OCI-M1 (cell line): ENCODE measurements around the gene TRABD.

Experiments
- DNase-seq: peaks from one replicate; lab custom pipeline; 2025; lab: John Stamatoyannopoulos, UW

TRABD gene

GRCh38 chr22:50189184-50189848, 3.6 kb downstream of the TRABD start:
- no peak for DNase-seq

GRCh38 chr22:50189849-50190181, 4.1 kb downstream of the TRABD start:
- no peak for DNase-seq

- peak; percentile 92 for DNase-seq
Observed at GRCh38 chr22:50190182-50190940, 4.6 kb downstream of the TRABD start.

- peak; percentile 69 for DNase-seq
Observed at GRCh38 chr22:50190941-50191741, 5.4 kb downstream of the TRABD start.

GRCh38 chr22:50192436-50193204, 6.9 kb downstream of the TRABD start:
- DNase-seq: no peak

- no peak for DNase-seq
Observed at GRCh38 chr22:50193621-50194020, 7.9 kb downstream of the TRABD start.

- no peak for DNase-seq
Observed at GRCh38 chr22:50194037-50194805, 8.5 kb downstream of the TRABD start.

GRCh38 chr22:50196256-50196655, 10.5 kb downstream of the TRABD start:
- no peak for DNase-seq

GRCh38 chr22:50197000-50197800, 11.5 kb downstream of the TRABD start:
- DNase-seq: no peak

- DNase-seq: no peak
Observed at GRCh38 chr22:50197856-50198623, 12.3 kb downstream of the TRABD start.

GRCh38 chr22:50198624-50199017, 12.9 kb downstream of the TRABD start:
- no peak for DNase-seq

- no peak for DNase-seq
Observed at GRCh38 chr22:50199251-50199721, 13.6 kb downstream of the TRABD start.

- DNase-seq: peak; percentile 31
Observed at GRCh38 chr22:50199829-50200460, 14.2 kb downstream of the TRABD start.

- peak; percentile 94 for DNase-seq
Observed at GRCh38 chr22:50200461-50201190, 14.9 kb downstream of the TRABD start, which contains the start of gene SELENOO. Gene SELENOO (plus strand): TSS chr22:50201011. CDS start chr22:50201037, 26 bp downstream.

- DNase-seq: peak; percentile 34
Observed at GRCh38 chr22:50201191-50202129, 15.7 kb downstream of the TRABD start.

- no peak for DNase-seq
Observed at GRCh38 chr22:50202130-50202666, 16.5 kb downstream of the TRABD start.

GRCh38 chr22:50203288-50203687, 17.6 kb downstream of the TRABD start:
- no peak for DNase-seq
